K562 (cell line): ENCODE results near the gene ABCF2. TPM values are rescaled to one million over a fixed set of nuclear protein-coding genes. Genes with fewer than 3 reads are reported as not detected.

Experiments
- CBX3 ChIP-seq, 2 experiments: IDR thresholded peaks; 1 replicate in 1 of 2; 2 replicates in 1 of 2; pipeline ENCODE4 v1.6.1; 2012; ENCODE audit warnings: inconsistent platforms in 2 of 2, low read length in 2 of 2, borderline replicate concordance in 1 of 2, control low read depth in 1 of 2
- CHD2 ChIP-seq: IDR thresholded peaks from 2 replicates; pipeline ENCODE4 v1.6.1; 2011; ENCODE audit warnings: low read depth, low read length
- E2F5 ChIP-seq: sonication (generic); formaldehyde crosslinking; IDR thresholded peaks from 2 replicates; pipeline ENCODE4 v1.8.0; 2022; ENCODE audit warnings: mild to moderate bottlenecking, missing genetic modification reagents
- E2F8 ChIP-seq: fragments of 450-650 bp; IDR thresholded peaks from 2 replicates; pipeline ENCODE4 v1.7.1; 2018; ENCODE audit warnings: mild to moderate bottlenecking, low read depth; ENCODE audit not compliant: partially characterized antibody
- ERF ChIP-seq: fragments of 450-650 bp; formaldehyde crosslinking; IDR thresholded peaks from 2 replicates; pipeline ENCODE4 v1.4.0; 2020; ENCODE audit warnings: mild to moderate bottlenecking, mixed read lengths
- ILF3 ChIP-seq: fragments of 450-650 bp; IDR thresholded peaks from 2 replicates; pipeline ENCODE4 v1.6.1; 2018; ENCODE audit warnings: antibody characterized with exemption, mild to moderate bottlenecking, moderate library complexity, borderline replicate concordance
- MXD1 ChIP-seq: fragments of 250-450 bp; sonication (Bioruptor Pico); IDR thresholded peaks from 2 replicates; pipeline ENCODE4 v1.8.0; 2021; ENCODE audit warnings: borderline replicate concordance, mild to moderate bottlenecking, moderate library complexity; ENCODE audit not compliant: poor library complexity, severe bottlenecking
- NFRKB ChIP-seq: fragments of 450-650 bp; IDR thresholded peaks from 2 replicates; pipeline ENCODE4 v1.6.1; 2016; ENCODE audit warnings: low read depth
- SETDB1 ChIP-seq: IDR thresholded peaks from one replicate; pipeline ENCODE4 v1.6.1; 2012; ENCODE audit warnings: low read length, control low read depth, inconsistent platforms
- YY1 ChIP-seq, 3 experiments: IDR thresholded peaks; 2 replicates each; pipeline ENCODE4 v1.6.1; 2011; ENCODE audit warnings: low read length in 2 of 3, mild to moderate bottlenecking in 2 of 3, moderate library complexity in 2 of 3, borderline replicate concordance in 1 of 3, control low read depth in 1 of 3, low read depth in 1 of 3; ENCODE audit not compliant: insufficient read depth in 3 of 3, insufficient replicate concordance in 2 of 3, control insufficient read depth in 1 of 3, insufficient read length in 1 of 3; ENCODE audit errors: extremely low read depth in 1 of 3
- ZNF584 ChIP-seq: fragments of 200-800 bp; sonication (Bioruptor generic); IDR thresholded peaks from 2 replicates; pipeline ENCODE4 v1.6.1; 2016; ENCODE audit warnings: low read depth, mild to moderate bottlenecking, missing genetic modification characterization, missing compliant biosample characterization
- polyA plus RNA-seq, 8 experiments: library from polyadenylated mRNA; depleted of rRNA in 4 of 8; stranded (reverse) in 5 of 8; unstranded in 3 of 8; fragments of >200 nt; fragmentation: Nextera tagmentation in 2 of 8; fragmentation: Illumina TruSeq in 1 of 8; extraction: Ambion mirVana in 2 of 8; extraction: Trizol in 1 of 8; gene quantifications; 2 replicates each; pipeline versions ENCODE4 v1.2.1 to v1.2.3, GENCODE V29; 2011 to 2014; ENCODE audit warnings: inconsistent platforms in 1 of 8, missing spikeins in 1 of 8
- total RNA-seq, 7 experiments: library from RNA; depleted of rRNA in 6 of 7; stranded (reverse); fragments of >200 nt in 6 of 7; fragmentation: Illumina TruSeq in 2 of 7; extraction: Trizol in 2 of 7; gene quantifications; 2 replicates each; pipeline versions ENCODE4 v1.2.1 to v1.2.3, GENCODE V29; 2011 to 2021; ENCODE audit warnings: low replicate concordance in 1 of 7
- TF ChIP-seq, protein P1 (sequence below), 2 experiments: fragments of 450-650 bp; IDR thresholded peaks; 2 replicates each; pipeline ENCODE4 v1.6.1; 2016; ENCODE audit warnings: mild to moderate bottlenecking in 2 of 2, borderline replicate concordance in 1 of 2, low read depth in 1 of 2, moderate library complexity in 1 of 2

Gene ABCF2
- total and polyA plus RNA-seq, 9 of the 15 experiments (the other 6 are each of a cell fraction or from before 2014, with no cell fraction given) = 62.1 to 224 (median 113) TPM

- TF ChIP-seq E2F5 (CRISPR knock-in tag) = 0 out of 2 replicates have a peak, but pooled peaks have one; percentile 57
- no peak for TF ChIP-seq NFRKB
- peak; percentile 37 for TF ChIP-seq MXD1 (CRISPR knock-in tag)
- TF ChIP-seq ILF3 = no peak
- peak; percentile 88 for TF ChIP-seq CHD2
- peak; percentile 82 for TF ChIP-seq E2F8
- no peak for TF ChIP-seq SETDB1
- peak in 1 of 3 experiments; percentile 68 for TF ChIP-seq YY1 (IDR thresholded peaks at IDR 0.05; ENCODE audit: borderline replicate concordance in 1 of 3, control insufficient read depth in 1 of 3, extremely low read depth in 1 of 3, insufficient read depth in 3 of 3, insufficient read length in 1 of 3, insufficient replicate concordance in 2 of 3, low read depth in 1 of 3, low read length in 2 of 3)
- TF ChIP-seq CBX3 (IDR thresholded peaks at IDR 0.05; ENCODE audit: borderline replicate concordance in 1 of 2, low read length in 2 of 2) = peak in 1 of 2 experiments; percentile 45; a peak in 1 of 3 replicates
- TF ChIP-seq, protein P1, sequence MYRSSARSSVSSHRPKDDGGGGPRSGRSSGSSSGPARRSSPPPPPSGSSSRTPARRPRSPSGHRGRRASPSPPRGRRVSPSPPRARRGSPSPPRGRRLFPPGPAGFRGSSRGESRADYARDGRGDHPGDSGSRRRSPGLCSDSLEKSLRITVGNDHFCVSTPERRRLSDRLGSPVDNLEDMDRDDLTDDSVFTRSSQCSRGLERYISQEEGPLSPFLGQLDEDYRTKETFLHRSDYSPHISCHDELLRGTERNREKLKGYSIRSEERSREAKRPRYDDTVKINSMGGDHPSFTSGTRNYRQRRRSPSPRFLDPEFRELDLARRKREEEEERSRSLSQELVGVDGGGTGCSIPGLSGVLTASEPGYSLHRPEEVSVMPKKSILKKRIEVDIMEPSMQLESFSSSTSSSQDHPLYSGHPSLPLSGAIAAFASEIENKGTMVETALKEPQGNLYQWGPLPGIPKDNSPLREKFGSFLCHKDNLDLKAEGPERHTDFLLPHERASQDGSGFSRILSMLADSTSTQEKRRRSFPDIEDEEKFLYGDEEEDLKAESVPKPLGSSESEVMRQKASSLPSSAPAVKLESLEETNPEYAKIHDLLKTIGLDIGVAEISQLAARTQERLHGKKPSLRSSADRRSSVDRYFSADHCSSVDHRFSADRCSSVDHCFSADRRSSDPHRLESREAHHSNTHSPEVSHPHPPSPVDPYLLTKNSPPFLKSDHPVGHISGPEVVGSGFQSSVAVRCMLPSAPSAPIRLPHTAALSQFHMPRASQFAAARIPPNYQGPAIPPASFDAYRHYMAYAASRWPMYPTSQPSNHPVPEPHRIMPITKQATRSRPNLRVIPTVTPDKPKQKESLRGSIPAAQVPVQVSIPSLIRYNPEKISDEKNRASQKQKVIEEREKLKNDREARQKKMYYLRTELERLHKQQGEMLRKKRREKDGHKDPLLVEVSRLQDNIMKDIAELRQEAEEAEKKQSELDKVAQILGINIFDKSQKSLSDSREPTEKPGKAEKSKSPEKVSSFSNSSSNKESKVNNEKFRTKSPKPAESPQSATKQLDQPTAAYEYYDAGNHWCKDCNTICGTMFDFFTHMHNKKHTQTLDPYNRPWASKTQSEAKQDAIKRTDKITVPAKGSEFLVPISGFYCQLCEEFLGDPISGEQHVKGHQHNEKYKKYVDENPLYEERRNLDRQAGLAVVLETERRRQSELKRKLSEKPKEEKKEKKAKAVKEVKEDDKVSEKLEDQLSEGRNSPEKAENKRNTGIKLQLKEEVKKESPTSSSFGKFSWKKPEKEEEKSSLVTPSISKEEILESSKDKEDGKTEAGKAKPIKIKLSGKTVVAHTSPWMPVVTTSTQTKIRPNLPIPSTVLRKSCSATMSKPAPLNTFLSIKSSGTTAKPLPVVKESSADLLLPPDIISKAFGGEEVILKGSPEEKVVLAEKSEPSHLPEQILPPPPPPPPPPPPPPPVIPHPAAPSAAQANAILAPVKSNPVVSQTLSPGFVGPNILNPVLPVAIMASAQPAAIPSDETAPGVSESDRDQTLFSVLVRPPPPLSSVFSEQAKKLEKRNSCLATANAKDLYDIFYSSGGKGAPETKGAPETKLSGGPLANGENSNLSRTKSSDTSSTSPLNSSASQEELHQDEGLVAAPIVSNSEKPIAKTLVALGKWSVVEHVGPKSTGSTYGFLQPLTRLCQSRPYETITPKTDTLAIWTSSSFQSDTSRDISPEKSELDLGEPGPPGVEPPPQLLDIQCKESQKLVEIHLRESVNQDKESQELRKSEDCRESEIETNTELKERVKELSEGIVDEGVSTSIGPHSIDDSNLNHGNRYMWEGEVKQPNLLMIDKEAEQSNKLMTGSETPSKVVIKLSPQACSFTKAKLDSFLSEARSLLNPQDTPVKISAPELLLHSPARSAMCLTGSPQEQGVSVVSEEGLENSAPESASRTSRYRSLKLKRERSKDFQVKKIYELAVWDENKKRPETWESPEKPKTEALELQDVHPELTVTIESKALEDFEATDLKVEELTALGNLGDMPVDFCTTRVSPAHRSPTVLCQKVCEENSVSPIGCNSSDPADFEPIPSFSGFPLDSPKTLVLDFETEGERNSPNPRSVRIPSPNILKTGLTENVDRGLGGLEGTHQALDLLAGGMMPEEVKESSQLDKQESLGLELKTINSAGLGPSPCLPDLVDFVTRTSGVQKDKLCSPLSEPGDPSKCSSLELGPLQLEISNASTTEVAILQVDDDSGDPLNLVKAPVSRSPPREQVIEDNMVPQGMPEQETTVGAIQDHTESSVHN (IDR thresholded peaks at IDR 0.05; ENCODE audit: borderline replicate concordance in 1 of 2, low read depth in 1 of 2) = no peak
- no peak; the same call in 1 of the 2 replicates for TF ChIP-seq ERF (CRISPR knock-in tag)
- TF ChIP-seq ZNF584 = no peak
Measured at GRCh38 chr7:151226875-151227782, at the start of gene ABCF2 (continued).
